ENCODE data around the gene GLTP. TPM values are rescaled to one million over a fixed set of nuclear protein-coding genes. Genes with fewer than 3 reads are reported as not detected.
A peak's percentile ranks its signal among the peaks of the same experiment; 100 is the strongest.

Gene GLTP
- total and polyA plus RNA-seq, 2 of the 13 experiments (the other 11 are each of a cell fraction or from before 2014, with no cell fraction given): 10.7 to 12.9 TPM

DNA sequence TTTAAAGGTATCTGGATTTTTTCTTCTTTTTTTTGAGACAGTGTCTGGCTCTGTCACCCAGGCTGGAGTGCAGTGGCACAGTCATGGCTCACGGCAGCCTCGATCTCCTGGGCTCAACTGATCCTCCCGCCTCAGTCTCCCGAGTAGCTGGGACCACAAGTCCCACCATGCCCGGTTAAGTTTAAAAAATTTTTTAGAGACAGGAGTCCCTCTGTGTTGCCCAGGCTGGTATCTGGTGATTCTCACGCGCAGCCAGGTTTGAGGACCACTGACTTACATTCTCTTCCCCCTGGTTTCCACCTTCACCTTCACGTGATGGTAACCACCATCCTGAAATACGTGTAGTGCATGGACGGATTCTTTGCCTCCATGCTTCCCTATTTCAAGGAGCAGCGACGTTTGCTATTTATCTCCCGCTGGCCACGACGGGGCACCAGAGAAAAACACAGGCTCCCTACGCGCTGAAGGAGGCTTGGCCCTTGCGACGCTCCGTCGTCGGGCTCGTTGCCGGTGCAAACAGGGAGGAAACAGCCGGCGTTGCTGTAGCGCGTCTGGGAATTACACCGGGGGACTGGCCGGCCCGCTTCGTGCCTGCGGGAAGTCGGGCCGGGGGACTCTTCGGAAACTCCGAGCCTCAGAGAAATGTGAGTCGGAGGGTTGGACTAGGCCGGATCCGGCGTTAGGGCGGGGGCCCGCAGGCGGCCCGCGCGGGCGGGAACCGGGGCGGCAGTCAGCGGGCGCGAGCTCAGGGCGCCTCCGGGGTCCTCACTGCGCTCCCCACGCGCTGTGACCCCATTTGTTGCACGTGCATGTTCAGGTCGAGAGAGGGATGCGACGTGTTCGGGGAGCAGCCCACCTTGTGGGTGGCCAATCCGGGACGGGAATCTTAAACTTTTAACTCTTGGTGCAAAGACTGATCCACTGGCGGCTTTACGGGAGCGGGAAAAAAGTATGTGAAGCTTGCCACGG, 19.7 kb upstream of the GLTP start, which contains the start of gene TCHP (continued):
- TF ChIP-seq, protein P1, sequence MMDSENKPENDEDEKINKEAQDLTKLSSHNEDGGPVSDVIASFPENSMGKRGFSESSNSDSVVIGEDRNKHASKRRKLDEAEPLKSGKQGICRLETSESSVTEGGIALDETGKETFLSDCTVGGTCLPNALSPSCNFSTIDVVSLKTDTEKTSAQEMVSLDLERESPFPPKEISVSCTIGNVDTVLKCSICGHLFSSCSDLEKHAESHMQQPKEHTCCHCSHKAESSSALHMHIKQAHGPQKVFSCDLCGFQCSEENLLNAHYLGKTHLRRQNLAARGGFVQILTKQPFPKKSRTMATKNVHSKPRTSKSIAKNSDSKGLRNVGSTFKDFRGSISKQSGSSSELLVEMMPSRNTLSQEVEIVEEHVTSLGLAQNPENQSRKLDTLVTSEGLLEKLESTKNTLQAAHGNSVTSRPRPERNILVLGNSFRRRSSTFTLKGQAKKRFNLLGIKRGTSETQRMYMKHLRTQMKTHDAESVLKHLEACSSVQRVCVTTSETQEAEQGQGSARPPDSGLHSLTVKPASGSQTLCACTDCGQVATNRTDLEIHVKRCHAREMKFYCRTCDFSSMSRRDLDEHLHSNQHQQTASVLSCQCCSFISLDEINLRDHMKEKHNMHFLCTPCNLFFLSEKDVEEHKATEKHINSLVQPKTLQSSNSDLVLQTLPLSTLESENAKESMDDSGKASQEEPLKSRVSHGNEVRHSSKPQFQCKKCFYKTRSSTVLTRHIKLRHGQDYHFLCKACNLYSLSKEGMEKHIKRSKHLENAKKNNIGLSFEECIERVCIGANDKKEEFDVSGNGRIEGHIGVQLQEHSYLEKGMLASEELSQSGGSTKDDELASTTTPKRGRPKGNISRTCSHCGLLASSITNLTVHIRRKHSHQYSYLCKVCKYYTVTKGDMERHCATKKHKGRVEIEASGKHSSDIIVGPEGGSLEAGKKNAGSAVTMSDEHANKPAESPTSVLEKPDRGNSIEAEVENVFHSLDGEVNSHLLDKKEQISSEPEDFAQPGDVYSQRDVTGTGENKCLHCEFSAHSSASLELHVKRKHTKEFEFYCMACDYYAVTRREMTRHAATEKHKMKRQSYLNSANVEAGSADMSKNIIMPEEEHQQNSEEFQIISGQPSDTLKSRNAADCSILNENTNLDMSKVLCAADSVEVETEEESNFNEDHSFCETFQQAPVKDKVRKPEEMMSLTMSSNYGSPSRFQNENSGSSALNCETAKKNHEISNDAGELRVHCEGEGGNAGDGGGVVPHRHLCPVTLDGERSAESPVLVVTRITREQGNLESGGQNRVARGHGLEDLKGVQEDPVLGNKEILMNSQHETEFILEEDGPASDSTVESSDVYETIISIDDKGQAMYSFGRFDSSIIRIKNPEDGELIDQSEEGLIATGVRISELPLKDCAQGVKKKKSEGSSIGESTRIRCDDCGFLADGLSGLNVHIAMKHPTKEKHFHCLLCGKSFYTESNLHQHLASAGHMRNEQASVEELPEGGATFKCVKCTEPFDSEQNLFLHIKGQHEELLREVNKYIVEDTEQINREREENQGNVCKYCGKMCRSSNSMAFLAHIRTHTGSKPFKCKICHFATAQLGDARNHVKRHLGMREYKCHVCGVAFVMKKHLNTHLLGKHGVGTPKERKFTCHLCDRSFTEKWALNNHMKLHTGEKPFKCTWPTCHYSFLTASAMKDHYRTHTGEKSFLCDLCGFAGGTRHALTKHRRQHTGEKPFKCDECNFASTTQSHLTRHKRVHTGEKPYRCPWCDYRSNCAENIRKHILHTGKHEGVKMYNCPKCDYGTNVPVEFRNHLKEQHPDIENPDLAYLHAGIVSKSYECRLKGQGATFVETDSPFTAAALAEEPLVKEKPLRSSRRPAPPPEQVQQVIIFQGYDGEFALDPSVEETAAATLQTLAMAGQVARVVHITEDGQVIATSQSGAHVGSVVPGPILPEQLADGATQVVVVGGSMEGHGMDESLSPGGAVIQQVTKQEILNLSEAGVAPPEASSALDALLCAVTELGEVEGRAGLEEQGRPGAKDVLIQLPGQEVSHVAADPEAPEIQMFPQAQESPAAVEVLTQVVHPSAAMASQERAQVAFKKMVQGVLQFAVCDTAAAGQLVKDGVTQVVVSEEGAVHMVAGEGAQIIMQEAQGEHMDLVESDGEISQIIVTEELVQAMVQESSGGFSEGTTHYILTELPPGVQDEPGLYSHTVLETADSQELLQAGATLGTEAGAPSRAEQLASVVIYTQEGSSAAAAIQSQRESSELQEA (CRISPR knock-in tag; IDR thresholded peaks at IDR 0.05; ENCODE audit: not compliant biosample characterization): no peak
- TF ChIP-seq, protein P2, sequence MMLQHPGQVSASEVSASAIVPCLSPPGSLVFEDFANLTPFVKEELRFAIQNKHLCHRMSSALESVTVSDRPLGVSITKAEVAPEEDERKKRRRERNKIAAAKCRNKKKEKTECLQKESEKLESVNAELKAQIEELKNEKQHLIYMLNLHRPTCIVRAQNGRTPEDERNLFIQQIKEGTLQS (CRISPR knock-in tag; IDR thresholded peaks at IDR 0.05): no peak
- no peak for TF ChIP-seq GTF2F1 (IDR thresholded peaks at IDR 0.05; ENCODE audit: low read length)
- TF ChIP-seq, protein P3, sequence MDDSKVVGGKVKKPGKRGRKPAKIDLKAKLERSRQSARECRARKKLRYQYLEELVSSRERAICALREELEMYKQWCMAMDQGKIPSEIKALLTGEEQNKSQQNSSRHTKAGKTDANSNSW (CRISPR knock-in tag; IDR thresholded peaks at IDR 0.05; ENCODE audit: borderline replicate concordance): no peak; the same call in 1 of the 2 replicates
- TF ChIP-seq PITX1 (CRISPR knock-in tag; IDR thresholded peaks at IDR 0.05): peak; percentile 82; the same call in 1 of the 2 replicates
- no peak for TF ChIP-seq PLRG1 (conservative IDR thresholded peaks at IDR 0.05)
- TF ChIP-seq DR1 (CRISPR knock-in tag; IDR thresholded peaks at IDR 0.05): no peak
- no peak for TF ChIP-seq NR3C1 (CRISPR knock-in tag; IDR thresholded peaks at IDR 0.05)
- TF ChIP-seq, protein P4, sequence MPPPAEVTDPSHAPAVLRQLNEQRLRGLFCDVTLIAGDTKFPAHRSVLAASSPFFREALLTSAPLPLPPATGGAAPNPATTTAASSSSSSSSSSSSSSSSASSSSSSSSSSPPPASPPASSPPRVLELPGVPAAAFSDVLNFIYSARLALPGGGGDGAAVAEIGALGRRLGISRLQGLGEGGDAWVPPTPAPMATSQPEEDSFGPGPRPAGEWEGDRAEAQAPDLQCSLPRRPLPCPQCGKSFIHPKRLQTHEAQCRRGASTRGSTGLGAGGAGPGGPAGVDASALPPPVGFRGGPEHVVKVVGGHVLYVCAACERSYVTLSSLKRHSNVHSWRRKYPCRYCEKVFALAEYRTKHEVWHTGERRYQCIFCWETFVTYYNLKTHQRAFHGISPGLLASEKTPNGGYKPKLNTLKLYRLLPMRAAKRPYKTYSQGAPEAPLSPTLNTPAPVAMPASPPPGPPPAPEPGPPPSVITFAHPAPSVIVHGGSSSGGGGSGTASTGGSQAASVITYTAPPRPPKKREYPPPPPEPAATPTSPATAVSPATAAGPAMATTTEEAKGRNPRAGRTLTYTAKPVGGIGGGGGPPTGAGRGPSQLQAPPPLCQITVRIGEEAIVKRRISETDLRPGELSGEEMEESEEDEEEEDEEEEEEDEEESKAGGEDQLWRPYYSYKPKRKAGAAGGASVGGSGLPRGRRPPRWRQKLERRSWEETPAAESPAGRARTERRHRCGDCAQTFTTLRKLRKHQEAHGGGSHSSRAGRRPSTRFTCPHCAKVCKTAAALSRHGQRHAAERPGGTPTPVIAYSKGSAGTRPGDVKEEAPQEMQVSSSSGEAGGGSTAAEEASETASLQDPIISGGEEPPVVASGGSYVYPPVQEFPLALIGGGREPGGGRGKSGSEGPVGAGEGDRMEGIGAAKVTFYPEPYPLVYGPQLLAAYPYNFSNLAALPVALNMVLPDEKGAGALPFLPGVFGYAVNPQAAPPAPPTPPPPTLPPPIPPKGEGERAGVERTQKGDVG (CRISPR knock-in tag; IDR thresholded peaks at IDR 0.05; ENCODE audit: borderline replicate concordance): no peak
- TF ChIP-seq SKI (IDR thresholded peaks at IDR 0.05; ENCODE audit: partially characterized antibody): peak; percentile 25
- TF ChIP-seq, protein P5, sequence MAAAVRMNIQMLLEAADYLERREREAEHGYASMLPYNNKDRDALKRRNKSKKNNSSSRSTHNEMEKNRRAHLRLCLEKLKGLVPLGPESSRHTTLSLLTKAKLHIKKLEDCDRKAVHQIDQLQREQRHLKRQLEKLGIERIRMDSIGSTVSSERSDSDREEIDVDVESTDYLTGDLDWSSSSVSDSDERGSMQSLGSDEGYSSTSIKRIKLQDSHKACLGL (CRISPR knock-in tag; IDR thresholded peaks at IDR 0.05): peak; percentile 72
- no peak for TF ChIP-seq SIX4 (CRISPR knock-in tag; IDR thresholded peaks at IDR 0.05)
